CD4-positive, alpha-beta T cell (primary cell): ENCODE results near the gene SARNP. TPM values are rescaled to one million over a fixed set of nuclear protein-coding genes. Genes with fewer than 3 reads are reported as not detected.
"Not testable (repeated sequence)": the region's sequence is repeated elsewhere in the genome, so short reads cannot be mapped to it uniquely, and the experiment has no call there.

Experiments
- ATAC-seq: fragments of 200-7000 bp; cut with Tn5 transposase; one replicate; pipeline ENCODE4 v1.10.0; 2022; ENCODE audit warnings: mild to moderate bottlenecking; ENCODE audit not compliant: poor library complexity
- CTCF ChIA-PET: fragments of 350-600 bp; sonication (Branson Sonifier 250); formaldehyde crosslinking; loops from one replicate; lab custom pipeline; 2021; ENCODE audit warnings: antibody characterized with exemption, inconsistent platforms; lab: Charles Lee
- POLR2A ChIA-PET: fragments of 350-600 bp; sonication (Branson Sonifier 250); formaldehyde crosslinking; loops from one replicate; lab custom pipeline; 2021; ENCODE audit warnings: antibody characterized with exemption, inconsistent platforms; lab: Charles Lee
- DNase-seq, 14 experiments: peaks; one replicate each; pipeline ENCODE4 v3.0.0-alpha.2; 2013 to 2020; ENCODE audit warnings: mixed read lengths in 2 of 14
- H3K27ac ChIP-seq, 2 donors: one replicate each; pipeline versions ENCODE4 v1.5.1 to v1.7.0; 2013; ENCODE audit warnings: low read length in 2 of 2, low read depth in 1 of 2, mild to moderate bottlenecking in 1 of 2
- H3K27me3 ChIP-seq, 2 experiments: 1 replicate in 1 of 2; 2 replicates in 1 of 2; pipeline versions ENCODE4 v1.6.1 to v1.7.0; 2013; ENCODE audit warnings: low read length in 2 of 2, control low read depth in 1 of 2, mild to moderate bottlenecking in 1 of 2, moderate library complexity in 1 of 2; ENCODE audit not compliant: insufficient read depth in 2 of 2, control insufficient read depth in 1 of 2
- H3K36me3 ChIP-seq: one replicate; pipeline ENCODE4 v1.6.1; 2013; ENCODE audit warnings: low read length, control low read depth; ENCODE audit not compliant: insufficient read depth
- H3K4me1 ChIP-seq: one replicate; pipeline ENCODE4 v1.6.1; 2013; ENCODE audit warnings: low read length, control low read depth; ENCODE audit not compliant: insufficient read depth
- H3K4me3 ChIP-seq: one replicate; pipeline ENCODE4 v1.5.1; 2013; ENCODE audit warnings: mild to moderate bottlenecking, low read length, moderate library complexity
- H3K9me3 ChIP-seq, 2 experiments: 1 replicate in 1 of 2; 2 replicates in 1 of 2; pipeline versions ENCODE4 v1.6.1 to v1.7.0; 2013; ENCODE audit warnings: low read length in 2 of 2, mild to moderate bottlenecking in 2 of 2, control low read depth in 1 of 2, moderate library complexity in 1 of 2; ENCODE audit not compliant: control insufficient read depth in 1 of 2, insufficient read depth in 1 of 2
- H3K27ac Mint-ChIP-seq: one replicate; pipeline ENCODE4 v1.8.0; 2020; ENCODE audit warnings: mixed read lengths
- H3K27me3 Mint-ChIP-seq: one replicate; pipeline ENCODE4 v1.8.0; 2021; ENCODE audit warnings: mixed read lengths
- H3K36me3 Mint-ChIP-seq: one replicate; pipeline ENCODE4 v1.8.0; 2021; ENCODE audit warnings: low read depth, mixed read lengths
- H3K4me1 Mint-ChIP-seq: one replicate; pipeline ENCODE4 v1.8.0; 2021; ENCODE audit warnings: low read depth, mixed read lengths
- H3K4me3 Mint-ChIP-seq: one replicate; pipeline ENCODE4 v1.8.0; 2020; ENCODE audit warnings: mild to moderate bottlenecking, mixed read lengths
- H3K9me3 Mint-ChIP-seq: one replicate; pipeline ENCODE4 v1.8.0; 2020; ENCODE audit warnings: mixed read lengths
- intact Hi-C, 2 experiments: fragments of 100-400 bp; cut with DNase I in 1 of 2; cut with micrococcal nuclease in 1 of 2; formaldehyde crosslinking; loops; one replicate each; pipeline versions ENCODE4 v1.15.1 to v1.9.0; 2023 to 2025; cut with DNase I, micrococcal nuclease
- total RNA-seq, 174 experiments: library from RNA in 2 of 174; stranded (reverse) in 2 of 174; gene quantifications; one replicate each; pipeline ENCODE4 v1.2.3 and lab custom pipeline; 2021 to 2026
- TF ChIP-seq, protein P1 (sequence below): fragments of 200-600 bp; IDR thresholded peaks from one replicate; pipeline ENCODE4 v1.8.0; 2022; ENCODE audit warnings: antibody characterized with exemption, mild to moderate bottlenecking

The SARNP gene
- total RNA-seq, 2 experiments from 2014 or later: 38.2 to 38.6 TPM

DNA sequence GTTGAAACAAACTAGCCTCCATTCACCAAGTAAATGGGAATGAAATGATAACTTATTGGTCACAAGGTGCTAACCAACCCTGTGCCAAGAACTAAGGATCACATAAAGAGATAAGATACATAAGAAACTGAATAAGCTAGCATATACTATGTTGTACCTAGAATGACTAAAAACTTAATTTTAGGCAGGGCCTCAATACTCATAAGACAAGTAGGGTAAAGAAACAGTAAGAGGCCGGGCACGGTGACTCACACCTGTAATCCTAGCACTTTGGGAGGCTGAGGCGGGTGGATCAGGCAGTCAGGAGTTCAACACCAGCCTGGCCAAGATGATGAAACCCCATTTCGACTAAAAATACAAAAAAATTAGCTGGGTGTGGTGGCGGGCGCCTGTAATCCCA lies 56.9 kb downstream of the SARNP start:
- TF ChIP-seq, protein P1, sequence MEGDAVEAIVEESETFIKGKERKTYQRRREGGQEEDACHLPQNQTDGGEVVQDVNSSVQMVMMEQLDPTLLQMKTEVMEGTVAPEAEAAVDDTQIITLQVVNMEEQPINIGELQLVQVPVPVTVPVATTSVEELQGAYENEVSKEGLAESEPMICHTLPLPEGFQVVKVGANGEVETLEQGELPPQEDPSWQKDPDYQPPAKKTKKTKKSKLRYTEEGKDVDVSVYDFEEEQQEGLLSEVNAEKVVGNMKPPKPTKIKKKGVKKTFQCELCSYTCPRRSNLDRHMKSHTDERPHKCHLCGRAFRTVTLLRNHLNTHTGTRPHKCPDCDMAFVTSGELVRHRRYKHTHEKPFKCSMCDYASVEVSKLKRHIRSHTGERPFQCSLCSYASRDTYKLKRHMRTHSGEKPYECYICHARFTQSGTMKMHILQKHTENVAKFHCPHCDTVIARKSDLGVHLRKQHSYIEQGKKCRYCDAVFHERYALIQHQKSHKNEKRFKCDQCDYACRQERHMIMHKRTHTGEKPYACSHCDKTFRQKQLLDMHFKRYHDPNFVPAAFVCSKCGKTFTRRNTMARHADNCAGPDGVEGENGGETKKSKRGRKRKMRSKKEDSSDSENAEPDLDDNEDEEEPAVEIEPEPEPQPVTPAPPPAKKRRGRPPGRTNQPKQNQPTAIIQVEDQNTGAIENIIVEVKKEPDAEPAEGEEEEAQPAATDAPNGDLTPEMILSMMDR: no peak
- no peaks in the 10 kb centered on the region for H3K27me3 ChIP-seq
- no peaks in the 10 kb centered on the region for H3K9me3 ChIP-seq
- ChIA-PET CTCF (no interaction called here), POLR2A (no interaction called here)
- no peak for ATAC-seq
- no peak overlapping the region for H3K4me3 Mint-ChIP-seq
- H3K36me3 ChIP-seq: peaks cover 77% of the 10 kb centered on the region
- no peaks in the 10 kb centered on the region for H3K4me1 ChIP-seq
- H3K36me3 Mint-ChIP-seq: peaks cover 71% of the 10 kb centered on the region
- intact Hi-C loops: no loop called here
- H3K4me1 Mint-ChIP-seq: no peaks in the 10 kb centered on the region
- H3K27me3 Mint-ChIP-seq: no peaks in the 10 kb centered on the region
- no peaks in the 10 kb centered on the region for H3K9me3 Mint-ChIP-seq
- no peak overlapping the region for H3K27ac ChIP-seq
- H3K4me3 ChIP-seq: no peak overlapping the region
- DNase-seq: no peak
- H3K27ac Mint-ChIP-seq: peak overlapping the region; percentile 51

DNA sequence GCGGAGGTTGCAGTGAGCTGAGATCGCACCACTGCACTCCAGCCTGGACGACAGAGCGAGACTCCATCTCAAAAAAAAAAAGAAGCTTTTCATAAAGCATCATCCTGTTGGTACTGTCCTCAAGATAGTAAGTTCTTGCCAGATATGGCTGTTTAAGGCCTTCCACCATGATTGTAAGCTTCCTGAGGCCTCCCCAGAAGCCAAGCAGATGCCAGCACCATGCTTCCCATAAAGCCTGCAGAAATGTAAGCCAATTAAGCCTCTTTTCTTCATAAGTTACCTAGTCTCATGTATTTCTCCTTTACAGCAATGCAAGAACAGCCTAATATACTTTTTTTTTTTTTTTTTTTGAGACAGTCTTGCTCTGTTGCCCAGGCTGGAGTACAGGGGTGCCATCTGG lies 58.9 kb downstream of the SARNP start:
- H3K27me3 Mint-ChIP-seq, H3K4me3 Mint-ChIP-seq, H3K9me3 ChIP-seq, intact Hi-C loops, H3K4me3 ChIP-seq, H3K9me3 Mint-ChIP-seq, ATAC-seq, H3K27me3 ChIP-seq, H3K27ac Mint-ChIP-seq, H3K4me1 ChIP-seq, DNase-seq, H3K27ac ChIP-seq, H3K4me1 Mint-ChIP-seq: not testable (repeated sequence)
- H3K36me3 Mint-ChIP-seq: peaks cover 79% of the 10 kb centered on the region
- POLR2A ChIA-PET: interaction anchor here (0.6 to 0.9 kb wide), 2 partner anchors 189 to 216 kb away, joined by 3 read pairs; partner anchors contain the start of gene RAB5B
- peaks cover 82% of the 10 kb centered on the region for H3K36me3 ChIP-seq
- CTCF ChIA-PET: interaction anchor here (1.1 kb wide), 1 partner anchor 15 kb away, joined by 3 read pairs; no protein-coding TSS in a partner anchor

DNA sequence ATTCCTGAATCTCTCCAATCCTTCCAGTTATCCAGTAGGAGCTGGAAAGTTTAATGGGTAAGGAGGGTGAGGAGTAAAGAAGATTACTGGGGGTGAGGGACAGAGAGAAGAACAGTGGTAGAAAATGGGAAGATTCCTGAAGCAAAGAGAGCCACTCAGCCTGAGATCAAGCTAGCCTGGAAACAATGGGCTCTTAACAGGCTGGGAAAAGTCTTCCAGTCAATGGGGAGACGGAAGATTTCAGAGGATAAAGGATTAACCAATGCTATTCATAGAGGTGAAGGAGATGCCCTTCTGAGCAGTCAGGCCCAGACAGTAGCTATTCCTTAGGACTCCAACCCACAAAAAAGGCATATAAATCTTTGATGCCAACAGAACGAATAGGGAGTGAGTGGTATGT lies 59.8 kb downstream of the SARNP start:
- H3K4me1 ChIP-seq: no peaks in the 10 kb centered on the region
- Mint-ChIP-seq H3K27me3 (no peaks in the 10 kb centered on the region), H3K4me3 (no peak overlapping the region), H3K36me3 (peaks cover 81% of the 10 kb centered on the region), H3K27ac (peak overlapping the region; percentile 21), H3K4me1 (no peaks in the 10 kb centered on the region), H3K9me3 (no peaks in the 10 kb centered on the region)
- peaks cover 88% of the 10 kb centered on the region for H3K36me3 ChIP-seq
- no peak overlapping the region for H3K27ac ChIP-seq
- no peak overlapping the region for H3K4me3 ChIP-seq
- intact Hi-C loops: no loop called here
- no peak for DNase-seq
- ChIA-PET CTCF (interaction anchor here (1.3 kb wide), 1 partner anchor 19 kb away, joined by 5 read pairs; no protein-coding TSS in a partner anchor), POLR2A (interaction anchor here (0.9 to 1.8 kb wide), 3 partner anchors 10 to 216 kb away, joined by 3 to 6 read pairs (median 4); partner anchors contain the start of gene RAB5B)
- TF ChIP-seq, protein P1: no peak
- H3K27me3 ChIP-seq: no peaks in the 10 kb centered on the region
- H3K9me3 ChIP-seq: no peaks in the 10 kb centered on the region
- no peak for ATAC-seq

DNA sequence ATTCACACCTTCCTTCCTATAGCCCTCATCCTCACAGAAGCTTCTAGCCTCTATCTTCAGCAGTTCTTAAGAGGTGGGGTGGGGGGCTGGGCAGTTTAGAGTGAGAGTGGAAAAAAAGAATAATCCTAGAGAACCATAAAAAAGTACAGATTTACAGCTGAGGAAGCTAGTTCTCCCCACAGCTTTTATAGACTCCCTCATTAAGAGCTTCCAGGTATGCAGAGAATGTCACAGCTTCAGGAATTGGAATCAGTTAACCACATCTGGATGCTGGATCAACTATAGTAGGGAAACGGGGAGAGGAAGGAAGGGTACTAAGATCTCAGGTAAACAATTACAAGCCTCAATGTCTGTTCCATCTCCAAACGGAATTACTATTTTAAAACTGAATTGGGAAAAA lies 62.3 kb downstream of the SARNP start:
- POLR2A ChIA-PET: interaction anchor here (1.4 kb wide), 1 partner anchor 12 kb away, joined by 4 read pairs; no protein-coding TSS in a partner anchor
- H3K4me3 Mint-ChIP-seq: no peak overlapping the region

More for the DNA sequence above, 62.3 kb downstream of the SARNP start:
- ATAC-seq (no peak), DNase-seq (no peak)
- H3K9me3 ChIP-seq: no peaks in the 10 kb centered on the region
- Mint-ChIP-seq H3K27ac (peak overlapping the region; percentile 21), H3K4me1 (no peaks in the 10 kb centered on the region), H3K36me3 (peaks cover 88% of the 10 kb centered on the region), H3K9me3 (no peaks in the 10 kb centered on the region), H3K27me3 (no peaks in the 10 kb centered on the region)
- no peak overlapping the region for H3K27ac ChIP-seq
- CTCF ChIA-PET: interaction anchor here (0.6 to 1.6 kb wide), 2 partner anchors 17 to 215 kb away, joined by 3 to 4 read pairs; no protein-coding TSS in a partner anchor
- no peaks in the 10 kb centered on the region for H3K4me1 ChIP-seq
- H3K27me3 ChIP-seq: no peaks in the 10 kb centered on the region
- intact Hi-C loops: no loop called here
- no peak overlapping the region for H3K4me3 ChIP-seq
- TF ChIP-seq, protein P1: no peak
- H3K36me3 ChIP-seq: peaks cover 91% of the 10 kb centered on the region
